ENCODE results near the gene LCN12. TPM values are rescaled to one million over a fixed set of nuclear protein-coding genes. Genes with fewer than 3 reads are reported as not detected.

Gene LCN12
- total RNA-seq, 2 experiments from 2014 or later = 1.3 to 2.1 TPM

GRCh38 chr9:136975644-136976043, 23.6 kb downstream of the LCN12 start:
- POLR2A ChIA-PET = interaction anchor here (0.6 to 2.5 kb wide), 2 partner anchors 10 to 103 kb away, joined by 4 to 10 read pairs; no protein-coding TSS in a partner anchor
- H3K4me1 Mint-ChIP-seq (ENCODE audit: low read depth) = peaks cover 20% of the 10 kb centered on the region
- ATAC-seq (peak; percentile 26), DNase-seq (peak; percentile 66)
- H3K36me3 Mint-ChIP-seq (ENCODE audit: low read depth) = no peaks in the 10 kb centered on the region
- H3K27me3 Mint-ChIP-seq = no peaks in the 10 kb centered on the region
- TF ChIP-seq CTCF (IDR thresholded peaks at IDR 0.05) = peak; percentile 38
- no peaks in the 10 kb centered on the region for H3K9me3 Mint-ChIP-seq
- CTCF ChIA-PET = interaction anchor here (1.0 to 4.5 kb wide), 13 partner anchors 10 to 92 kb away, joined by 3 to 24 read pairs (median 5); no protein-coding TSS in a partner anchor
- H3K4me3 Mint-ChIP-seq = no peak overlapping the region
- H3K27ac Mint-ChIP-seq = no peak overlapping the region
- intact Hi-C loops (cut with micrococcal nuclease) = no loop called here

GRCh38 chr9:136977223-136977622, 25.1 kb downstream of the LCN12 start, which contains the start of gene PTGDS:
Gene PTGDS (plus strand): TSS chr9:136977504. CDS start chr9:136977579, 75 bp downstream.
- intact Hi-C loops (cut with micrococcal nuclease) = no loop called here
- Mint-ChIP-seq H3K4me1 (ENCODE audit: low read depth) (peaks cover 20% of the 10 kb centered on the region), H3K4me3 (no peak within 1 kb of the TSS), H3K9me3 (no peaks in the 10 kb centered on the region), H3K27me3 (no peaks in the 10 kb centered on the region), H3K27ac (no peak within 1 kb of the TSS), H3K36me3 (ENCODE audit: low read depth) (no peaks in the 10 kb centered on the region)
- DNase-seq (no peak), ATAC-seq (no peak)
- ChIA-PET CTCF (interaction anchor here (1.8 to 4.5 kb wide), 2 partner anchors 12 to 58 kb away, joined by 7 to 24 read pairs; no protein-coding TSS in a partner anchor), POLR2A (interaction anchor here (1.2 to 1.3 kb wide), 2 partner anchors 14 to 47 kb away, joined by 3 to 5 read pairs; no protein-coding TSS in a partner anchor)
- TF ChIP-seq CTCF (IDR thresholded peaks at IDR 0.05) = no peak

GRCh38 chr9:136977649-136978072, 25.6 kb downstream of the LCN12 start:
- no peak for TF ChIP-seq CTCF (IDR thresholded peaks at IDR 0.05)
- ChIA-PET POLR2A (interaction anchor here (1.3 kb wide), 1 partner anchor 13 kb away, joined by 5 read pairs; no protein-coding TSS in a partner anchor), CTCF (interaction anchor here (0.9 to 4.5 kb wide), 4 partner anchors 11 to 189 kb away, joined by 3 to 24 read pairs (median 6); no protein-coding TSS in a partner anchor)
- ATAC-seq (no peak), DNase-seq (no peak)
- Mint-ChIP-seq H3K4me1 (ENCODE audit: low read depth) (peaks cover 20% of the 10 kb centered on the region), H3K36me3 (ENCODE audit: low read depth) (no peaks in the 10 kb centered on the region), H3K27ac (no peak overlapping the region), H3K27me3 (no peaks in the 10 kb centered on the region), H3K9me3 (no peaks in the 10 kb centered on the region), H3K4me3 (no peak overlapping the region)
- intact Hi-C loops (cut with micrococcal nuclease) = no loop called here

GRCh38 chr9:136978073-136978864, 26.2 kb downstream of the LCN12 start:
- Mint-ChIP-seq H3K27ac (no peak overlapping the region), H3K9me3 (no peaks in the 10 kb centered on the region), H3K4me1 (ENCODE audit: low read depth) (peaks cover 20% of the 10 kb centered on the region), H3K4me3 (no peak overlapping the region), H3K36me3 (ENCODE audit: low read depth) (no peaks in the 10 kb centered on the region), H3K27me3 (no peaks in the 10 kb centered on the region)
- intact Hi-C loops (cut with micrococcal nuclease) = no loop called here
- no peak for TF ChIP-seq CTCF (IDR thresholded peaks at IDR 0.05)
- POLR2A ChIA-PET = interaction anchor here (1.2 kb wide), 1 partner anchor 14 kb away, joined by 3 read pairs; the partner anchor contains the start of gene PAXX
- peak; percentile 76 for DNase-seq
- CTCF ChIA-PET = interaction anchor here (0.9 to 4.5 kb wide), 5 partner anchors 10 to 190 kb away, joined by 3 to 24 read pairs (median 5); no protein-coding TSS in a partner anchor
- ATAC-seq = peak; percentile 75
